ENCODE measurements around the gene SLC15A3.

SLC15A3 gene

GRCh38 chr11:60930394-60930793 lies 21.6 kb downstream of the SLC15A3 start:
- no peak overlapping the region for H3K27ac ChIP-seq (ENCODE audit: poor library complexity, severe bottlenecking)
- H3K27me3 ChIP-seq (ENCODE audit: insufficient read depth, poor library complexity, severe bottlenecking) = no peaks in the 10 kb centered on the region
- H3K9me3 ChIP-seq (ENCODE audit: severe bottlenecking) = no peaks in the 10 kb centered on the region
- TF ChIP-seq CTCF (IDR thresholded peaks at IDR 0.05; ENCODE audit: poor library complexity, severe bottlenecking) = no peak
- no peak for DNase-seq (ENCODE audit: low spot score)
- H3K4me1 ChIP-seq (ENCODE audit: insufficient read depth, poor library complexity, severe bottlenecking) = no peaks in the 10 kb centered on the region
- no peak overlapping the region for H3K4me3 ChIP-seq (ENCODE audit: severe bottlenecking)
- peaks cover 12% of the 10 kb centered on the region for H3K36me3 ChIP-seq (ENCODE audit: low read depth)
- ATAC-seq (ENCODE audit: low read depth) = no peak

GRCh38 chr11:60929764-60930163 lies 22.2 kb downstream of the SLC15A3 start:
- no peak for TF ChIP-seq CTCF (IDR thresholded peaks at IDR 0.05; ENCODE audit: poor library complexity, severe bottlenecking)
- ATAC-seq (ENCODE audit: low read depth) (no peak), DNase-seq (ENCODE audit: low spot score) (no peak)
- Histone ChIP-seq H3K4me1 (ENCODE audit: insufficient read depth, poor library complexity, severe bottlenecking) (no peaks in the 10 kb centered on the region), H3K4me3 (ENCODE audit: severe bottlenecking) (no peak overlapping the region), H3K9me3 (ENCODE audit: severe bottlenecking) (no peaks in the 10 kb centered on the region), H3K27ac (ENCODE audit: poor library complexity, severe bottlenecking) (no peak overlapping the region), H3K36me3 (ENCODE audit: low read depth) (peaks cover 12% of the 10 kb centered on the region), H3K27me3 (ENCODE audit: insufficient read depth, poor library complexity, severe bottlenecking) (no peaks in the 10 kb centered on the region)

- DNase-seq (ENCODE audit: low spot score) (no peak), ATAC-seq (ENCODE audit: low read depth) (no peak)
- H3K4me3 ChIP-seq (ENCODE audit: severe bottlenecking) = no peak overlapping the region
- peaks cover 3% of the 10 kb centered on the region for H3K4me1 ChIP-seq (ENCODE audit: insufficient read depth, poor library complexity, severe bottlenecking)
- peaks cover 12% of the 10 kb centered on the region for H3K36me3 ChIP-seq (ENCODE audit: low read depth)
- no peak overlapping the region for H3K27ac ChIP-seq (ENCODE audit: poor library complexity, severe bottlenecking)
- TF ChIP-seq CTCF (IDR thresholded peaks at IDR 0.05; ENCODE audit: poor library complexity, severe bottlenecking) = no peak
- no peaks in the 10 kb centered on the region for H3K27me3 ChIP-seq (ENCODE audit: insufficient read depth, poor library complexity, severe bottlenecking)
- no peaks in the 10 kb centered on the region for H3K9me3 ChIP-seq (ENCODE audit: severe bottlenecking)
Measured at GRCh38 chr11:60928563-60929001, 23.4 kb downstream of the SLC15A3 start.

- no peak overlapping the region for H3K27ac ChIP-seq (ENCODE audit: poor library complexity, severe bottlenecking)
- no peak for ATAC-seq (ENCODE audit: low read depth)
Measured at GRCh38 chr11:60927600-60927999, 24.4 kb downstream of the SLC15A3 start.

More at GRCh38 chr11:60927600-60927999, 24.4 kb downstream of the SLC15A3 start:
- Histone ChIP-seq H3K9me3 (ENCODE audit: severe bottlenecking) (no peaks in the 10 kb centered on the region), H3K4me3 (ENCODE audit: severe bottlenecking) (no peak overlapping the region), H3K36me3 (ENCODE audit: low read depth) (peaks cover 11% of the 10 kb centered on the region), H3K27me3 (ENCODE audit: insufficient read depth, poor library complexity, severe bottlenecking) (no peaks in the 10 kb centered on the region), H3K4me1 (ENCODE audit: insufficient read depth, poor library complexity, severe bottlenecking) (peaks cover 3% of the 10 kb centered on the region)
- DNase-seq (ENCODE audit: low spot score) = no peak
- no peak for TF ChIP-seq CTCF (IDR thresholded peaks at IDR 0.05; ENCODE audit: poor library complexity, severe bottlenecking)
